Stimulated activated CD4-positive, alpha-beta T cell treated with anti-CD3 and anti-CD28 coated beads, Interleukin-12 subunit alpha, Interleukin-12 subunit beta, amount 100 ng/mL, for 48 hours (primary cell): ENCODE results near the gene SOX5.
"Not testable (repeated sequence)": the region's sequence is repeated elsewhere in the genome, so short reads cannot be mapped to it uniquely, and the experiment has no call there.

Source experiments
- DNase-seq, 3 donors: peaks; one replicate each; pipeline ENCODE4 v3.0.0-alpha.2; 2020; ENCODE audit warnings: low read depth in 2 of 3, low spot score in 1 of 3

Gene SOX5

DNA sequence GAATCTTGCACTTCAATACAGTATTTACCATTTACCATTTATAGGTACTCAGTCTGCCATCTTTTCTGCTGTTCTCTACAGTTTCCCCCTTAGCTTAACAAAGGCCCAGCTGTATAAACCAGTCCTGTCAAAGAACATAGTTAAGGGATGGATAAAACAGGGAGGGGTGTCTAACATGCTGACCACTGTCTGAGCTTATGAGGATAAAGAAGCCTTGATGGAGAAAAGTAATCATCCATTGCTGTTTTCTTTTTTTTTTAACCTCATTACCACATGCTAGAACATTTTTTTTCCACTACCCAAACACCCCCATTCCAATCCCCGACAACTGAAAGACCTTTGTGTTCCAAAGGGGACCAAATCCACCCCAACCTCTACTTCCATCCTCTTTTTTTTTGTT, 39.9 kb downstream of the SOX5 start:
- no peak for DNase-seq

DNA sequence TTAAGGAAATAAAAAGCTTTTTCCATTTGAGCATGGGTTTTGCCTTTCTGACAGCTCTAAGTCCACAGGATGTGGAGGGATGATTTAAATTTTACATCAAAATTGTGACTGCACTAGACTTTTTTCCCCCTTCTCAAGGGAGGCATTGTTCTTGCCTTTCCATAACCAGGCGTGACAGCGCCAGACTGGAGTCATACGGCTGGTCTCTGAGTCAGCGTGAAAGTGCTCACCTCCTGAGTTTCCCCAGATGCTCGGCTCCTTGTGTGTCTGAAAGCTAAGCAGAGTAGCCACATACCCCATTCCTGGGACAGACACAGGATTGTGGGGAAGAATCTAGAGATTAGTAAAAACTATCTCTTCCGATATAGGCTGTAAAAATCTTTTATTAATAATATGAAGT, 43.1 kb downstream of the SOX5 start:
- no peak for DNase-seq

DNA sequence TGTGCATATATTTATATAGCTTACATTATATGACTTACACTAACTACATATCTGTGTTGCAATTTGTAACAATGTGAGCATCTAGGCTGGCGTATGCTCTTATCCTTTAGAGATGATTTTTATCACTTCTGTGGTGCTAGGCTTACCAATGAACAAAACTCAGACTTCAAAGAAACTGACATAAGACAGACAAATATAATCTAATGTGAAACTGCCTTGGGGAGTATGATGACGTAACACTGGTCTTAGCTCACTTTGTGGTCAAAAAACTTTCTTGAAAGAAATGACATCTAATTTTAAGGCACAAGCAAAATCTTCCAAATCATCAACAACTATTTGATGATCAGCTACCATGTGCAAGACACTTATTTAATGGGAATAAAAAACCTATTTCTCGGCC, 50.0 kb downstream of the SOX5 start:
- DNase-seq: no peak

DNA sequence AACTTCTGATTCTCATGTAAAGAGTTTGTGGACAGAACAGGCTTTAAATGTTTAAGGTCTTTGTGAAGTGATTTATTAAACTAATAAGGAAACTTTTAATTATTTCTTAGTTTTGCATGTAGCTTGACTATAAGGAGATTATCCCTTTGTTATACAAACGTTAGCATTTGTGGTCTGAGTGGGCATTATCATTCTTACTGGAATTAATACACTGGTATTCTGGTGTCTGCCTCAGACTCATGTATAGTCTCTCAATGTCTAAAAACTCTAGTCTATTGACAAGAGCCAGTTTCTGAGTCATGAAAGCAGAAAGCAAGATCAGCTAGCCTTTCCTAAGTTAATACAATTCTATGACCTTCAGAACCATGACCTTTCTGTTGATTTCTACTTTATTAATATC, 51.3 kb downstream of the SOX5 start:
- no peak for DNase-seq

DNA sequence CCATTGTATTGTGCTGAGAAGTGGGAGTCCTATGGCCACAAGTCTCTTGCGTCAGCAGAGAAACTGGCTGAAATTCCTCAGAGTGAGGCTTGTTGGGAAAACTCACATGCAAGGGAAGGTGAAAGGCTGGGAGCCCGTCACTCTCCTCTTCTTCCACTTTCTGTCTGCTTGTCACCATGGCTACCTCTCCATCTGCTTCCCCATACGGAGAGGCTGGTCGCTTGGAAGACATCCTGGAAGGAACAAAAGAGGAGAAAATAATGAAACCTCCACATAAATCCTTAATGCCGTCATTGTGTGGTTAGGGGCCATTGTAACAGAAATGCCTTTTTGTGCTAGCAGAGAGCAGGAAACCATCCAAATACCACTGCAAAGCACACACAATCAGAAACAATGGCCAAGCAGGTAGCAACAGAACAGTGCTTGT, 53.7 kb downstream of the SOX5 start:
- no peak for DNase-seq

DNA sequence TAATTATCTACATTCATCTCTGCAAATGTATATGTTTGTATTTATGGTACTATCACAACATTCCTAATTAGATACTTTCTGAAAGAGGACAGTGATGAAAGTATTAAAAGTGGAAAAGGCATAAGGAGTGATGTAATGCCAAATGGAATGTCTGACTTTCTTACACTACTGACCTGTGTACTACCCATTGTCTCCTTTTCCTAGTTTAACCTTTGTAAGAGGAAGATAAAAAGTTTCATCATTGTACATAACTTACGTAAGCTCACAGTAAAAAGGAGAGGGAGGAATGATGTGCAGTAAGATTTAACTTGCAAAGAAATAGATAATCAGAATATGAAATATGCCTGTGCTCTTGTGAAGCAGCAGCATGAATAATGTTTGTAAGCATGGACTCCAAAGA, 55.9 kb downstream of the SOX5 start:
- DNase-seq: no peak

DNA sequence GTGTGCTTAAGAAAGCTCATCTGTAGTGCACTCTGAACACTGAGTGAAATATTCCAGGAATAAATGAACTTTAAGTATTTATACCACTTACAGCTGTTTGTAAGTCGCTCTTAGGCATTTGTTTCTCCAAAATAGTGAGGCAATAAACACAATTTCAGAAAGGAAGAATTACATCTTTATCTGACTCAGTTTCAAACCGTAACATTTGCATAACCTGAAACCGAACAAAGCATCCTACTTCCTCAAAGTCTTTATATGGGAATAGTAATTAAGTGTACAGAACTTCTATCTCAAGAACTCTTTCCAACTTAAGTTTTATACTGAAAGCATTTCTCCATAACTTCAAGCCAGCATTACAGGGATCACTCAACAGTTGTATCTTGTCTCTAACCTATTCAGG, 58.4 kb downstream of the SOX5 start:
- no peak for DNase-seq

DNA sequence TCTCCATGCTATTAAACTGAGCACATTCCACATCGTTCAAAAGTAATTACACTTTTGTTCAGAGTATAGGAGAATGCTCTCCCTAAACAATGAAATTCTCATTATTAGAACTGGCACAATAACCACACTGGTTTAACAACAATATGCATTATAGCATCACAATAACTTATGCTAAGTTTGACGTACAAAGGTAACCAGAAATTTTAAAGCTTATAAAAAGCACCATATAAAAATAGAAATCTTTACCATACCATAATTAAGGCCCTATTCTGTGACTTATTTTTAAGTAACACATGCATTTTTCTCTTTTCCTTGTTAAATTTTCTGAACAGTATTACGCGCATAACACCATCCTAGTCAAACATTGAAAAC, 60.4 kb downstream of the SOX5 start:
- no peak for DNase-seq

DNA sequence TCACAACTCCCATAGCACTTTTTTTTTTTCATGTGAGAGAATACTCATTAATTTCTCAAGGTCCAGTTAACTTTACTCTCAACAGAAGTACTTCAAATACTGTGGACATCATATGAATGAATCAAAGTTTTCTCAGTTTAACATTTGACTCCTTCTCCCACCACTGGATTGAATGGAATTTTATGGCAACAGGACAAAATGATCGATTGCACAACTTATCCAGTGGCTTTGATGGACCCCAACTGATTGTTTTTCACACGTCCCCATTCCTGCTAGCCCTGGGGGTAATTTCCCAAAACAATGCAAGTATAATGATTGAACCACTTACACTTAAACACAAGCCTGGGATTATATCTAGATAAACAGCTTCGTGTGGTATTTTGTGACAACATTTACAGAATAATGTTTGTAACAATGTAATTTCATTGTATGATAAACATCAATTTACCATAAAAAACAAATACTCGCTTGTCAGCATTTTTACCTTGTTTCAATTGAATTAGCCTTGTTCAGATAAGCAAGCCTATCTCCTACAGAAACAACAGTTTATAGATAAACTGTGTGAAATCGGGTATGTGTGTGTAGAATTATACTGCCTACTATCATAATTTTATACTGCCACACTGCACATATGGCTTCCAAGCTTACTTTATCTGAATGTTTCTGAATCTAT, 60.9 kb downstream of the SOX5 start:
- no peak for DNase-seq

DNA sequence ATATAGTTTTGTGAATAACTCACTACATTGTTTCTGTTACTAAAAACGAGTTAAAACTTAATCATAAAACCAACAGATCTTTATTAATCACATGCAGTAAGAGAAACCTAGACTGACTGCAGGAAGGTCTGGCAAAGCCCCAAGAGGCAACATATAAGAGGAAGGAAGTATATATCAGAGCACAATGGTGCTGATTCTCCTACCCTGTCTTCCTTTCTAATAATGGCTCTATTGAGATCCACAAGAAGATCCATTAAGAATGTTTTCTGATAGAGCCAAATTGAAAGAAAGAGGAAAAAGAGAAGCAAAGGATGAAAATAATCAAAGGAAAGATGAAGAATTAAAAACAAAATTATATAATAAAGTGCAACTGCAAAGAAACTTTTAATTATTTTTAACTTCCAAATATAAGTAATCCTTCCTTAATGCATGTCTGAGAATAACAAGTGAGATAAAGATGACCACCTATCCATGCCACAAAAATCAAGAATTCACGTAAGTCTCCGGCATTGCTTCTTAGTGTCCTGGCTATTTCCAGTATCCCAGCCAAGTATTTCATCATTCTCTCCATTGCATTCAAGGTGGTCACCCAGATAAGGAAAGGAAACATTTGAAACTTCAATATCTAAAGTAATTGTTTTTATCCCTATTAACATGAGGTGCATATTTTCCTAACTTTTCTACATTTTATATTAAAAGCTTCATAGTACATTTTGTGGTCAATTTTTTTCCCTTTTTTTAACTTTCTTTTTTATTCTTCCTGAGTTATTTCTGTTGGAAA, 62.2 kb downstream of the SOX5 start:
- no peak for DNase-seq

DNA sequence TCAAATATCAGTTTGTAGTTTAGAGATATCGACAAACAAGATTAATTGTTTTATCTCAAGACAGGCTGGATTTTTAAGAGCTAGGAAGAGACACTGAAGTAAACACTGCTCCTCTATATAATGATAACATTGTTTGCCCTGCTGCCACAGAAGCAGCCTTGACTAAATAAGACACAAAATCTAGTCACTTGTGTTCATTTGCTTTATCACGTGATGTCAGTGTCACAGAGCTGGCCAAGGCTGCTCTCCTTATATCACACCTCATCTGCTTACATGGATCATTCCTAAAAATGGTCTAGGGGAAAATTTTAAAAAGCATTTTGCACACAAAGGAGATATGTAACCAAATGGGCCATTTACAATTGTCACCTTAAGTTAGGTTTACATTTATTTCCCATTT, 64.1 kb downstream of the SOX5 start:
- DNase-seq: no peak

DNA sequence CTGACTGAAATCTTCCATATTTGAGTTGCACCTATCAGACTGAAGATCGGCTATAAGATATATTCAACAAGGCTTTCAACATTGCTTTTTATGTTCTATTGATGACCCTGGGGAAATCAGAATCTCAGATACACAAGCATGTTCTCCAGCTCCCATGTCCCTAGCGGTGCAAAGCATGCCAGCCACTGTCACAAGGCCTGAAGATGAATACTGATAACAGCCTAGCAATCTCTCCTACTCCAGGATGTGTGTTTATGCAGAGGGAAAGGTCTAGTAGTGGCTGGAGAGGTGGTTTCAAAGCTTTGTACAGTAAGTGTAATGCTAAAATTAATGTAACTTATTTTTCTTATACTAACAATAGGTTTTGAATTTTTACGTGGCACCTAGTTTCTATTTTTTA, 64.6 kb downstream of the SOX5 start:
- DNase-seq: no peak

DNA sequence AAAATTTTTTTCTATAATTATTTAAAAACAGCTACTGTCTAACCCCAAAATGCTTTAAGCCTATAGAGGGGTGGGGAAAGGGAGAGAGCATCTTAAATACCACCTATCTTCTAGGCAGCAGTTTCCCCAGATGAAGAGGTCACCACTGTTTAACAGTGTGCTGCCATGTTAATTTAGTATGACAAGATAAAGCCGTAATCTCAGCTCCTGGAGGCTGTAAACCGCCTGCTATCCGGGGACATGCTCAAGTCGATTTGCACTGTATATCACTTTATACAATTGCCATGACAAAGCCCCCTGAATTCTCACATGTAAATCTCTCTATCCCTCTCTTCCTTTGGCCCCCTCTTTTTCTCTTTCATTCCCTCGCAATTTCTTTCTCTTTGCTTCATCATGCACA, 68.5 kb downstream of the SOX5 start:
- DNase-seq: no peak

DNA sequence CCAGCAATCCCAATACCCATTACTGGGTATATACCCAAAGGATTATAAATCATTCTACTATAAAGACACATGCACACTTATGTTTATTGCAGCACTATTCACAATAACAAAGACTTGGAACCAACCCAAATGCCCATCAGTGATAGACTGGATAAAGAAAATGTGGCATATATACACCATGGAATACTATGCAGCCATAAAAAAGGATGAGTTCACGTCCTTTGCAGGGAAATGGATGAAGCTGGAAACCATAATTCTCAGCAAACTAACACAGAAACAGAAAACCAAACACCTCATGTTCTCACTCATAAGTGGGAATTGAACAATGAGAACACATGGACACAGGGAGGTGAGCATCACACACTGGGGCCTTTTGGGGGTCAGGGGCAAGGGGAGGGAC, 72.9 kb downstream of the SOX5 start:
- not testable (repeated sequence) for DNase-seq

DNA sequence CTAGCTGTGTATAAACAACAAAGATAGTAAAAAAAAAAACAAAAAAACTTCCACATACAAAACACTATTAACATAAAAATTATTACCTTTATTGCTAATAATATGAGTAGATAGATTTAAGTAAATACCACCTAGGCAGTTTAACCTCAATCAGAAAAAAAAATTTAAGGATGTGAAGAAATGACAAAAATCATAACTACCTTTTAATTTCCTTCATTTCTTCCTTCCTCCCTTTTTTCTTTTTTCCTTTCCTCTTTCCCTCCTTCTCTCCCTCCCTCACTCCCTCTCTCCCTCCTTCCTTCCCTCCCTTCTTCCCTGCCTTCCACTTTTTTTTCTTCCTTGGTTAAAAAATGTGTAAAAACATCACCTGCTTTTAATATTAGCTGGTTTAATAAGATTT, 81.7 kb downstream of the SOX5 start:
- no peak for DNase-seq

DNA sequence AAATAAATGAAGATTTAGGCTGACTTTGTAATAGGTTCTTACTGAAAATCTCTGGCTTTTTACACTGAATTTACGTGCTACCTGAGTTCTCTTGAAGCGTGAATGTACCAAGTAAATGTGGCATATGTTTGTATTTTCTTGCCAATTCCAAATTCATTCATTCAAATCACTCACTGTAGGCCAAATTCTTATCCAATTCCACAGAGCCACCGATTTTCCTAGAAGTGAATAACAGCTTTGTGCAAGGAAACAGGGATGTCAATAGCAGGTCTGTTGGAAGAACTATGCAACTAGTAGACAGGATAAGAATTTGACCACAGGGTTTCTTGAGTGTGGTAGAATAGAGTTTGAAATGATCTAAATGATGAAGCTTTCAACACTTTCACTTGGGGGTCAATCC, 86.8 kb downstream of the SOX5 start:
- no peak for DNase-seq

DNA sequence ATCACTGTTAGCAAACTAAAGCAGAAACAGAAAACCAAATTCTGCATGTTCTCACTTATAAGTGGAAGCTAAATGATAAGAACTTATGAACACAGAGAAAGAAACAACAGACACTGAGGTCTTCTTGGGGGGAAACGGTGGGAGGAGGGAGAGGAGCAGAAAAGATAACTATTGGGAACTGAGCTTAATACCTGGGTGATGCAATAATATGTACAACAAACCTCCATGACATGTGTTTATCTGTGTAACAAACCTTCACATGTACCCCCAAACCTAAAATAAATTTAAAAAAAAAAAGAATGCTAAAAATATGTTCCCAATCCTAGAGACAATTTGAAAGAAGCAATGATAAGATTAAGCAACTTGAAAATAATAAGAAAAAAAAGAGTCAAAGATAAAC, 89.5 kb downstream of the SOX5 start:
- no peak for DNase-seq

DNA sequence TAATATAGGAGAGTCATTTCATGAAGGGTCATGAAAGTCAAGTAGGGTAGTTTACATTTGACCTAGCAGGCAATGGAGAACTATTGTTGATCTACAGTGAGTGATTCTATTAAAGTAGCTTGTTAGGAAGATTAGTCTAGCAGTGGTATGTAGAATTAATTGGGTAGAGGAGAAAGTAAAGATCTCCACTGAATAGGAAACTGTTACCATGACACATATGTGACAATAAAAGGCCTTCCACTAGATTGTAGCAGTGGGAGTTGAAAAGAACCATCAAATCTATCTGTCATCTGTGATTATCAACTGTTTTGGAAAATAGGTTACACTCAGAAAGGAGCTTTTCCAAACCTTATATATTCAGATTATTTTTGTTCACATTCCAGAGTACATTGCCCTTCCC, 92.3 kb downstream of the SOX5 start:
- no peak for DNase-seq

DNA sequence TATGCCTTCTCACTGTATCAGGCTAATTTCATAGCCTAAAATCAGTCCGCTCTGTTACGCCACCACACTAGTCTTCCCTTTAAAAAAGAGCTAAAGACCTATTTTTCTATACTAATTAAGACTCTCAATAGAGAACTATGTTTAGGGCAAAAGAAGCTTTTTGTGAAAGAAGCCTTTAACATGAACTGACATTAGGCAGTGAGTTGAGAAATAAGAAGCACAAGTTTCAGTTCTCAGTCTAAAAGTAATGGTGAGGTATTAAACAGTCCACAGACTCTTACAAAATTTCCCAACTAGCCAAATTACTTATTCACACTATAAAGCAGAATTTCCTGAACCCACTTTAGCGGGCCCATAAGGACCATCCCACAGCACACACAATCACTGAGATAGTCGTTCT, 93.7 kb downstream of the SOX5 start:
- DNase-seq: no peak

DNA sequence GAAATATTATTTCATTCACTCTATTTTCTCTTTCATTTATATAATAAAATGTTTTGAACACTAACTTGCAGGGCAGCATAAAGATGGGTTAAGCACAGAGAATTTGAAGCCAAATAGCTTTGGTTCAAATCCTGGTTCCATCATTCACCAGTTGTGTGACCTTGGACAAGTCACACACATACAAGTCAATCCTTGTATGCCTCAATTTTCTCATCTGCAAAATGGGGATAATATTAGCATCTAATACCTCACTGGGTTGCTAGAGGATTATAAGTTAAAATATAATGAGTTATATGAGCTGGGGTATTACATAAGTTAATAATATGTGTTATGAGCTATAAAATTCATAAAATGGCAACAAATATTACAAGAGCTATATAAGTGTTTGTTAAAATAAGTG, 94.9 kb downstream of the SOX5 start:
- DNase-seq: no peak

DNA sequence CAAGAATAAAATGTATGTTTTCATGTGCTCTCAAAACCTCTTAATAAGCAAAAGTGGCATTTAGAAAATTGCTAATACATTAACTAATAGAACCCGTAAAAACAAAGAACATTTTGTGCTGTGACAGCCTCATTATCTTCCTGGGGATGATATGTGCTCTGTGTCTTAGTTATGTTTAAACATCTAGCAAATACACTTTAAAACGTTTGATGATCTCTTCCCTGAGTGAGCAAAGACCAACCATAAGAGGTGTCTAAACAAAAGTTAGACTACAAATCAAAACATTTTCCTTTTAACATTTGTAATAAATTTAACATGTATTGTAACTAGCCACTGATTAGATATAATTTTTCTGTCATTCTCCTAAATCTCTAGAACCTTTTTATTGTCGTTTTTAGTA, 95.8 kb downstream of the SOX5 start:
- DNase-seq: no peak

DNA sequence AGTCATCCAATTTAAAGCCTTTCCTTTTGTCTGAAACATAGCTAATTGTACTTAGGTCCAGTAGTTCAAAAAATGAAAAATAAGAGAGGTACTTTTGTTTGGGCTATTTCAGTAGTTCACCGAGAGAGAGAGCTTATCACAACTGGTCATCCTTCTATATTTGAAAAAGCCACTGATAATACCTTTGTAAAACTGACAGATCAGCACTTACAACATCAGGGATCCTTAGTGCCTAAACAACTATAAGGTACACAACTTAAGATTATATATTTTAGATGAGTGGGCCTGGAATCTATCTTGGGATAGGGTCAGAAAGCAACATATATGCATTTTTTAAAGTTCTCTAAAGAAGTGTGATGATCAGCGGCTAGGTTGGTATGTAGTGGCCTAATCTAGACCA, 97.9 kb downstream of the SOX5 start:
- no peak for DNase-seq

DNA sequence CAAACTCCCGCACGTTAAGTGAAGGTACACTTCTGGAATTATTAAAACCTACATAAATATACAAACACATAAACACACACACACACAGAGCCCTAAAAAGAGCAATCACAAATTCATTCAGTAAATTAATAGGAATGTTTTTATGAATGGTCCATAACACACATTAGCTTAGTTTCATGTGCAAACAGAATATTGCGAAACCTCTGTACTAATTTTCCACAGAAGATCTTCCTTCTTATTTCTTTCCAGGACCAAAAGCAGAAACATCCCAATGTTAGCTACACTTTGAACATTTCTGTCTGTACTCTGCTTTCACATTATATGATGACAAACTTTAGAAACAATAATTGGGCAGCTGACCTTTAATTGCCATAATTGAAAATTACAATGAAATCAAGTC, 101.6 kb downstream of the SOX5 start:
- no peak for DNase-seq
